ENCODE data around the gene ADARB1.

GRCh38 chr21:45192332-45192731 is 118.0 kb downstream of the ADARB1 start:
- TF ChIP-seq CTCF (IDR thresholded peaks at IDR 0.05; ENCODE audit: borderline replicate concordance, extremely low read depth, low read length, poor library complexity, severe bottlenecking) (no peak), EZH2 (IDR thresholded peaks at IDR 0.05; ENCODE audit: borderline replicate concordance, low read depth, low read length, severe bottlenecking) (no peak)
